Measurements from ENCODE around the gene COASY.
"Not testable (repeated sequence)": the region's sequence is repeated elsewhere in the genome, so short reads cannot be mapped to it uniquely, and the experiment has no call there.

COASY gene

DNA sequence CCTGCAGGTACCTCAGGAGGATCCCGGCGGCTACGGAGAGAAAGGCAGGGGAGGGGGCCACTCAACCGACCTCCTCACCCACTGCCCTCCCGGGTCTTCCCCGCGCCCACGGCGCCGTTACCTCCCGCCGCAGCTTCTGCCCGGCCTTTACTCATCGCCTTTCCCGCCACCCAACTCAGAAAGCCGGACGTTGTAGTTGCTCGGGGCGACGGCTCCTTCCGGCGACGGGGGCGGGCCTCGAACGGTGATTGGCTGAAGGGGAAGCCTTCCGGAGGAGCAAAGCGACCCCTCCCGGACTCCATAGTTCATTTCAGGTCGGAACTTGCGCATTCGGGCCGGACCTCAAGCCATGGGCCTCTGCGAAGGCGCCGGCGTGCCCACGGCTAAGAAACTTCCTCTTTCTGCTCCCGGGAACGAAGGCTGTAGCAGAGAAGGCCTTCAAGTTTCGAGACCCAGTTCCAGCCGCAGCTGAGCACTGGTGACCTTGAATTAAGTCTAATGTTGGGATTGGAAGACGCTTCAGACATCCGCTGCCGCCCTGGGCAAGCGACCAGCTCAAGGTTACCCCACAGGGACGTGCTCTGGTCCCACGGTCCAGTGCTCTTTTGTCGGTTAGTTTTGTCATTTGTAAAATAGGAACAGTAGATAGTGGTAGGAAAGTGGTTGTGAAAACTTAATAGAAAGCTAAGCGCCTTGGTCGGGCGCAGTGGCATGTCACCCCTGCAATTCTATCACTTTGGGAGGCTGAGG, 15.8 kb downstream of the COASY start, which contains the start of gene PSMC3IP:
Gene PSMC3IP (minus strand): TSS at position 198 of the 750 bp plus-strand sequence. CDS start 43 bp downstream, at position 155.
- peak; percentile 63 for DNase-seq

GRCh38 chr17:42578282-42578869, 16.4 kb downstream of the COASY start:
- peak; percentile 13 for DNase-seq

GRCh38 chr17:42579794-42580551, 18.0 kb downstream of the COASY start:
- DNase-seq = no peak

- no peak for DNase-seq
These were observed 19.9 kb downstream of the COASY start for GRCh38 chr17:42581744-42582270.

GRCh38 chr17:42584880-42585279, 22.9 kb downstream of the COASY start:
- DNase-seq = no peak

- DNase-seq = no peak
These were observed 23.4 kb downstream of the COASY start for GRCh38 chr17:42585353-42585752.

DNA sequence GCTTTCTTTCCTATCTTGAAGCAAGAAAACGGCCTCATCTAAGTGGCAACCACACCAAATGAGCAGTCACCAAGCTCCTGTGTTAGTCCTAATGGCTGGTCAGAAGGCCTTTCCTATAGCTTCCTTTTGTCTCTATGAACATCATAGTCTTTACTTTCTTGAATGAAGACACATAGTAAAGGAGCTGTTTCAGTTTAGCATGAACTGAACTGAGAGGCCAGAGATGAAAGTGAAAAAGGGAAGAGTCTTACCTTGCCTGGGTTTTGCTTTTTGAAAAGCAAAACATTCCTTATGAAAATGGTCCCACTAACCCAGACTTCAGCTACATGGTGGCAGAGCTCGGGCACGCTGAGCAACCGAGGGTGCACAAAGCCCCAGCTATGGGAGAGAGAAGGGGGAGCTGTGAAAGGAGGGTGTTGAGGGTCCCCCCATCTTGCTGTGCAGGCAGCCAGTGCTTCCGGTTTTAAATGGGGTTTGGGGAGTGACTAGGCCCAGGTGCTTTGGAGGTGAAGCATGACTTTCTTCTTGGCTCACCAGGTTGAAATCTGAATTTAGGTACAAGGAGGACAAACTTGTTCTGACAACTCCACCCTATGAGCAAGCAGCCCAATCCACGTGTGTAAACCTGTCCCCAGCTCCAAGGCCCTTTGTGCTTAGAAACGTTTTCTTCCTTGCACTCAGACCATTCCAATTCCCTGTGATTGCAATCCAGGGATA, 24.7 kb downstream of the COASY start:
- DNase-seq = no peak

DNA sequence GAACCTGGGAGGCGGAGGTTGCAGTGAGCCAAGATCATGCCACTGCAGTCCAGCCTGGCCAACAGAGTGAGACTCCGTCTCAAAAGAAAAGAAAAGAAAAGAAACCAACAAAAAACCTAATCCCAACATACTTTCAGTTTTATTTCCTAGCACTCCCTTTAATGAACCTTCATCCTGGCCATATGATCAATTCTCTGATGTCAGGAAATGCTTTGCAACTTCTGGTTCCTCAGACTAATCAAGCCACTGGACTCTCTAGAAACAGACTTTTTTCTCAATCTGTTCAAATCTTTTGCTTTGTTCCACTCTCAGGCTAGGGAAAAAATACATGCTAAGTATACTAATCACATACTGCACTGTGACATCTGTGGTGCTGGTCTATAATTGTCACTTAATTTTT, 28.9 kb downstream of the COASY start:
- no peak for DNase-seq

DNA sequence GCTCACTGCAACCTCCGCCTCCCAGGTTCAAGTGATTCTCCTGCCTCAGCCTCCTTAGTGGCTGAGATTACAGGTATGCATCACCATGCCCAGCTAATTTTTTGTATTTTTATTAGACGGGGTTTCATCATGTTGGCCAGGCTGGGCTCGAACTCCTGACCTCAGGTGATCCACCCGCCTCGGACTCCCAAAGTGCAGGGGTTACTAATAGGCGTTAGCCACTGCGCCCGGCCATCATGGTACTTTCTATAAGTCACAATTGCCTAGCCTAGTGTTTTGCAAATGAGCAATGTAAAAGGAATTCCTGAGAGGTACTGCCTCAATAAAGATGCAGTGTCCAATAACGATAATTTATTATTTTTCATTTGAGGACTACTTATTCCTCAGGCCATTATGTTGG, 29.5 kb downstream of the COASY start:
- no peak for DNase-seq

GRCh38 chr17:42596386-42596785, 34.4 kb downstream of the COASY start:
- DNase-seq = no peak

DNA sequence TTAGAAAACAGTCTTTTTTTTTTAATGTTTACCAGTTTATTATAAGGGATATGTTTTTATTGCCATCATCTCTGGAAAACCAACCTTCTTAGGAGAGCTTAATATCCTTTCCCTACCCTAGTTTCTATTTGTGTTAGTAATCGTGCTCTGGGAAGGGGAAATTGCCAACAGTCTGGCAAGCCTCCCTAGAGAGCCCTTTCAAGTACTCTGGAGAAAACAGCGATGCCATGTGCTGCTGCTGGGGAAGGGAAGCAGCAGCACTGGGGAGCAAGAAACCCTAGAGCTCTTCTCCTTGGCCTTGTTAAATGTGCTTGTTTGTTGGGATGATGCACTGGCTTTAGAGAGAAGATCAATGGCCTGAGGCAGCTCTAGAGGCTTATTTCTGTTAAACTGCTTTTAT, 37.0 kb downstream of the COASY start:
- no peak for DNase-seq

- no peak for DNase-seq
These were observed 41.4 kb downstream of the COASY start for GRCh38 chr17:42603318-42603717.

- no peak for DNase-seq
These were observed 45.8 kb downstream of the COASY start for GRCh38 chr17:42607769-42608168.

DNA sequence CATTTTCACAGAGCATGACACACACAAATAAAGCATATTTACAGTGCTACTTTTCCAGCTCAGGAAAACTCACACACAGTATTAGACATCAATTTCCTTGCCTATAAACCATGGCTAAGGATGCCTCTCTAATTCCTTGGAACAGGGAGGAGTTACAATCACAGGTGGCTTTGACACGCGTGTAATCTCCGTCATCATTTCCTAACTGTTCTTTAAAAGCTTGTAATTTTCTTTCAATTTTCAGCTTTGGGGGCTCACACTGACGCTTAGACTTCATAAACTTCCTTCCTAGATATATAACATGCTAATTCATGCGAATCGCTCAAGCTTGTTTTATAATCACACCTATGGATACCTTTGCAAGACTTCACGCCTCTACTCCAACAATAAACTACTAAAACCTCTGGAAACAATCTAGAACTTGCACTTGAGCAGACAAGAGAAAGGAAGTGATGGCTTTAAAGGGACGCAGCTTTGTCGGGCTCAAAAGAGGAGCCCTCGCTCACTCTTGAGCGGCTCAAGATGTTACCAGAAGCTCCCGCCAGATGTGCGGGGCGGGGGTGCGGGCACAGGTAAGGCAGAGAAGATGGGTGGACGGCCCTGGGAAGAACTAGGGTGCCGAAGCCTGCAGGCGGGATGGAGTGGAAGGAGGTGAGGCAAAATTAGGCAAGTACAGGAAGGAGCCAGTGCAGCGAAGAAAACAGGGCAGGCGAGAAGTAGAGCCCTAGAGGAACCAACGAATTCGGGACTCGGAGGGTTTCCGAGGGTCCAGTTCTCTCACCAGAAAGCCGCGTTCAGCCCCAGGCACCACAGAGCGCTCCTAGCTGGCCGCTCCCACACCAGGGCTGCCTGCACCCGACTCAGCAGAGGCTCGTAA, 46.6 kb downstream of the COASY start:
- DNase-seq = no peak

GRCh38 chr17:42609182-42609813, 47.4 kb downstream of the COASY start, which contains the start of the genes RETREG3 and TUBG1:
TSS of gene RETREG3 (minus strand) at chr17:42609374. CDS start at chr17:42609324, 50 bp downstream.
TSS of gene TUBG1 (plus strand) at chr17:42609683. CDS start at chr17:42609738, 55 bp downstream.
- DNase-seq = peak; percentile 95

- DNase-seq = not testable (repeated sequence)
These were observed 48.2 kb downstream of the COASY start for GRCh38 chr17:42609814-42610801.

DNA sequence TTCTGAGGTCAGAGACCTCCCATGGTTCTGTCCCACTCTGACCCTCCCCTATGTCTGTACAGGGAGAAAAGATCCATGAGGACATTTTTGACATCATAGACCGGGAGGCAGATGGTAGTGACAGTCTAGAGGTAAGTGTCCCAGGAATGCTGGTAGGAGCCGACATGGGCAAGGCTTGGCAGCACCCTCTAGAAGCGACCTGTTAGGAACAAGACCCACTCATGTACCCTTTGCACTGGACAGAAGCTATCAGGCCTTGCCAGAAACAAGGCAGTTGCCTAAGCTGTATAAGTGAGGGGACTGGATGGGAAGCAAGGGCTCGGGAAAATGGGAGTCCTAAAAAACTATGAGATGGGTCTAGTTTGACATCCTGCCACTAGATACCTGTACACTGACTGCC, 50.1 kb downstream of the COASY start:
- DNase-seq = no peak

DNA sequence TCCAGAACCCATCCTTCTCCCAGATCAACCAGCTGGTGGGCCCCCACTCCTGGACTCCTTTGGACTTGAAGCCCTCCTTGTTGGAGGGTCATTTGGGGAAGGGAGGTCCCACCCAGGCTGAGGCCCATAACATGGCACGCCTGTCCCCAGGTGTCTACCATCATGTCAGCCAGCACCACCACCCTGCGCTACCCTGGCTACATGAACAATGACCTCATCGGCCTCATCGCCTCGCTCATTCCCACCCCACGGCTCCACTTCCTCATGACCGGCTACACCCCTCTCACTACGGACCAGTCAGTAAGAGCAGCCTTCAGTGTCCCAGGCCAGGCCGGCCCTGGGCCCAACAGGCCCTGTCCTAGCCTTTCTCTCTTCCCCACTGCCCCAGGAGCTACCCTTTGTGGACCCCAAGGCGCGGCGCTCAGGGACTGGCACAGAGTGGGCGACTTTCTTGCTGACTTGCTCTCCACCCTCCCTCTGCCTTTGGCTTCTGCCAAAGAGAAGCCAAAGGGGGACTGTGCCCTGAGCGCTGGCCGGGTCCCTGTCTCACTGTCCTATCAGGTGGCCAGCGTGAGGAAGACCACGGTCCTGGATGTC, 51.8 kb downstream of the COASY start:
- DNase-seq = no peak
